CD4-positive, alpha-beta T cell (primary cell): ENCODE results near the gene SPOCD1. TPM values are rescaled to one million over a fixed set of nuclear protein-coding genes. Genes with fewer than 3 reads are reported as not detected.

Experiments used
- ATAC-seq: fragments of 200-7000 bp; cut with Tn5 transposase; one replicate; pipeline ENCODE4 v1.10.0; 2022; ENCODE audit warnings: mild to moderate bottlenecking; ENCODE audit not compliant: poor library complexity
- CTCF ChIA-PET: fragments of 350-600 bp; sonication (Branson Sonifier 250); formaldehyde crosslinking; loops from one replicate; lab custom pipeline; 2021; ENCODE audit warnings: antibody characterized with exemption, inconsistent platforms; lab: Charles Lee
- POLR2A ChIA-PET: fragments of 350-600 bp; sonication (Branson Sonifier 250); formaldehyde crosslinking; loops from one replicate; lab custom pipeline; 2021; ENCODE audit warnings: antibody characterized with exemption, inconsistent platforms; lab: Charles Lee
- DNase-seq, 14 experiments: peaks; one replicate each; pipeline ENCODE4 v3.0.0-alpha.2; 2013 to 2020; ENCODE audit warnings: mixed read lengths in 2 of 14
- H3K27ac ChIP-seq, 2 donors: one replicate each; pipeline versions ENCODE4 v1.5.1 to v1.7.0; 2013; ENCODE audit warnings: low read length in 2 of 2, low read depth in 1 of 2, mild to moderate bottlenecking in 1 of 2
- H3K27me3 ChIP-seq, 2 experiments: 1 replicate in 1 of 2; 2 replicates in 1 of 2; pipeline versions ENCODE4 v1.6.1 to v1.7.0; 2013; ENCODE audit warnings: low read length in 2 of 2, control low read depth in 1 of 2, mild to moderate bottlenecking in 1 of 2, moderate library complexity in 1 of 2; ENCODE audit not compliant: insufficient read depth in 2 of 2, control insufficient read depth in 1 of 2
- H3K36me3 ChIP-seq: one replicate; pipeline ENCODE4 v1.6.1; 2013; ENCODE audit warnings: low read length, control low read depth; ENCODE audit not compliant: insufficient read depth
- H3K4me1 ChIP-seq: one replicate; pipeline ENCODE4 v1.6.1; 2013; ENCODE audit warnings: low read length, control low read depth; ENCODE audit not compliant: insufficient read depth
- H3K4me3 ChIP-seq: one replicate; pipeline ENCODE4 v1.5.1; 2013; ENCODE audit warnings: mild to moderate bottlenecking, low read length, moderate library complexity
- H3K9me3 ChIP-seq, 2 experiments: 1 replicate in 1 of 2; 2 replicates in 1 of 2; pipeline versions ENCODE4 v1.6.1 to v1.7.0; 2013; ENCODE audit warnings: low read length in 2 of 2, mild to moderate bottlenecking in 2 of 2, control low read depth in 1 of 2, moderate library complexity in 1 of 2; ENCODE audit not compliant: control insufficient read depth in 1 of 2, insufficient read depth in 1 of 2
- H3K27ac Mint-ChIP-seq: one replicate; pipeline ENCODE4 v1.8.0; 2020; ENCODE audit warnings: mixed read lengths
- H3K27me3 Mint-ChIP-seq: one replicate; pipeline ENCODE4 v1.8.0; 2021; ENCODE audit warnings: mixed read lengths
- H3K36me3 Mint-ChIP-seq: one replicate; pipeline ENCODE4 v1.8.0; 2021; ENCODE audit warnings: low read depth, mixed read lengths
- H3K4me1 Mint-ChIP-seq: one replicate; pipeline ENCODE4 v1.8.0; 2021; ENCODE audit warnings: low read depth, mixed read lengths
- H3K4me3 Mint-ChIP-seq: one replicate; pipeline ENCODE4 v1.8.0; 2020; ENCODE audit warnings: mild to moderate bottlenecking, mixed read lengths
- H3K9me3 Mint-ChIP-seq: one replicate; pipeline ENCODE4 v1.8.0; 2020; ENCODE audit warnings: mixed read lengths
- intact Hi-C, 2 experiments: fragments of 100-400 bp; cut with DNase I in 1 of 2; cut with micrococcal nuclease in 1 of 2; formaldehyde crosslinking; loops; one replicate each; pipeline versions ENCODE4 v1.15.1 to v1.9.0; 2023 to 2025; cut with DNase I, micrococcal nuclease
- total RNA-seq, 174 experiments: library from RNA in 2 of 174; stranded (reverse) in 2 of 174; gene quantifications; one replicate each; pipeline ENCODE4 v1.2.3 and lab custom pipeline; 2021 to 2026
- TF ChIP-seq, protein P1 (sequence below): fragments of 200-600 bp; IDR thresholded peaks from one replicate; pipeline ENCODE4 v1.8.0; 2022; ENCODE audit warnings: antibody characterized with exemption, mild to moderate bottlenecking

Gene SPOCD1
- total RNA-seq, 2 experiments from 2014 or later: 0.11 to 0.27 TPM

DNA sequence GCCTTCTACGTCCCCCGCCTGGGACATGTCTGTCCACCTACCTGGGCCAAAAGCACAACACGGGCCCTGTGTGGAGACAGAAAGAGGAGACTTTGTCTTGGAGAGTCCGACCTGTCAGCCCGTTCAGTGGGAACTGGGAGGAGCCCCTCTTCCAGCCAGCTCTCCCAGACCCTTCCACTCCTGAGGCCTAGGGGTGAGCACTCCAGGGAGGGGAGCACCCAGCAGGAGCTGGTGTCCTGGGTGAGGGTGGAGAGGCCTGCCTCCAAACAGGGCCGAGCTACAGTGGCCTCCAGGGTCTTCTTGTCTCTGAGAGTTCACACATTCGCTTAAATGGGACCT lies 546 bp downstream of the SPOCD1 start:
- ATAC-seq (no peak), DNase-seq (no peak)
- Mint-ChIP-seq H3K27ac (no peak overlapping the region), H3K4me3 (no peak overlapping the region), H3K36me3 (no peaks in the 10 kb centered on the region), H3K4me1 (peaks cover 22% of the 10 kb centered on the region), H3K27me3 (no peaks in the 10 kb centered on the region), H3K9me3 (no peaks in the 10 kb centered on the region)
- no peaks in the 10 kb centered on the region for H3K27me3 ChIP-seq
- CTCF ChIA-PET: interaction anchor here (0.6 to 4.3 kb wide), 9 partner anchors 26 to 293 kb away, joined by 3 to 25 read pairs (median 4); partner anchors contain the start of genes KPNA6 and PTP4A2
- POLR2A ChIA-PET: interaction anchor here (0.8 to 1.9 kb wide), 5 partner anchors 12 to 149 kb away, joined by 4 to 5 read pairs (median 4); partner anchors contain the start of gene PTP4A2
- no peak overlapping the region for H3K4me3 ChIP-seq
- H3K27ac ChIP-seq: no peak overlapping the region
- TF ChIP-seq, protein P1, sequence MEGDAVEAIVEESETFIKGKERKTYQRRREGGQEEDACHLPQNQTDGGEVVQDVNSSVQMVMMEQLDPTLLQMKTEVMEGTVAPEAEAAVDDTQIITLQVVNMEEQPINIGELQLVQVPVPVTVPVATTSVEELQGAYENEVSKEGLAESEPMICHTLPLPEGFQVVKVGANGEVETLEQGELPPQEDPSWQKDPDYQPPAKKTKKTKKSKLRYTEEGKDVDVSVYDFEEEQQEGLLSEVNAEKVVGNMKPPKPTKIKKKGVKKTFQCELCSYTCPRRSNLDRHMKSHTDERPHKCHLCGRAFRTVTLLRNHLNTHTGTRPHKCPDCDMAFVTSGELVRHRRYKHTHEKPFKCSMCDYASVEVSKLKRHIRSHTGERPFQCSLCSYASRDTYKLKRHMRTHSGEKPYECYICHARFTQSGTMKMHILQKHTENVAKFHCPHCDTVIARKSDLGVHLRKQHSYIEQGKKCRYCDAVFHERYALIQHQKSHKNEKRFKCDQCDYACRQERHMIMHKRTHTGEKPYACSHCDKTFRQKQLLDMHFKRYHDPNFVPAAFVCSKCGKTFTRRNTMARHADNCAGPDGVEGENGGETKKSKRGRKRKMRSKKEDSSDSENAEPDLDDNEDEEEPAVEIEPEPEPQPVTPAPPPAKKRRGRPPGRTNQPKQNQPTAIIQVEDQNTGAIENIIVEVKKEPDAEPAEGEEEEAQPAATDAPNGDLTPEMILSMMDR: no peak
- no peaks in the 10 kb centered on the region for H3K9me3 ChIP-seq
- peaks cover 12% of the 10 kb centered on the region for H3K4me1 ChIP-seq
- H3K36me3 ChIP-seq: no peaks in the 10 kb centered on the region
- intact Hi-C loops: loop anchor here in 1 of 2 experiments (5.0 kb wide), 1 partner anchor 247 kb away; no protein-coding TSS in a partner anchor

DNA sequence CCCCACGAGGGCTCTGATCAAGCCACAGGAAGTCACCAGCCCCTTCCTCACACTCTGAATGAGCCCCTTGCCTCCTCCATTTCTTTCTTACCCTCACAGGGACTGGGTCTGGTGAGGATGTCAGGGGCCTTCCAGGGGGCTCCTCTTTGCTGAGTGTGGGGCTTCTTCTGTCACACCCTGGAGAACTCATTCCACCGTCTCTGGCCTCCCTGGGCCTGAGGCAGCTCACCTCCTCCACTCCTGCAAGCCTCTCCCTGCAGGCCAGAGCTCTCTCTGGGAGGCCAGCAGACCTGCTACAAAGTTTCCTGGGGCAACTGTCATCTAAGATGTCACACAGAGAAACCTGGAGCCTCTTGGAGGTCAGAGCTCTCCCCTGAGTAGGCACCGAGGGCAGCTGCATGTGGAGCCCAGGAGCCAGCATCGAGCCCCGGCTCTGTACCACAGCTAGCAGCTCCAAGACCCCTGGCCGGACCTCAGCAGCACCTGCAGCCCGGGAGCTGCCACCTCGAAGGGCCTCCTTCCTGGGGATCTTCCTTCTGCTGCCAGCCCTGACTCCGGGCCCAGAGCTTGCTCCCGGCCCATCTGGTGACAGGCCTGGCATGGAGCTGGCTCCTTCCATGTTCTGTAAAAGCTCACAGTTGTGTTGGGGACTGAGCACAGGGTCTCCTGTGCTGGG lies 1.1 kb downstream of the SPOCD1 start:
- Mint-ChIP-seq H3K4me3 (no peak overlapping the region), H3K9me3 (no peaks in the 10 kb centered on the region), H3K36me3 (no peaks in the 10 kb centered on the region), H3K4me1 (peaks cover 22% of the 10 kb centered on the region), H3K27me3 (no peaks in the 10 kb centered on the region), H3K27ac (no peak overlapping the region)
- intact Hi-C loops: loop anchor here in 1 of 2 experiments (5.0 kb wide), 1 partner anchor 248 kb away; no protein-coding TSS in a partner anchor
- Histone ChIP-seq H3K27ac (no peak overlapping the region), H3K9me3 (no peaks in the 10 kb centered on the region), H3K36me3 (no peaks in the 10 kb centered on the region), H3K27me3 (no peaks in the 10 kb centered on the region), H3K4me1 (peaks cover 12% of the 10 kb centered on the region), H3K4me3 (no peak overlapping the region)
- ATAC-seq (no peak), DNase-seq (no peak)
- ChIA-PET CTCF (interaction anchor here (1.5 to 4.3 kb wide), 2 partner anchors 141 to 149 kb away, joined by 5 to 25 read pairs; no protein-coding TSS in a partner anchor), POLR2A (interaction anchor here (0.6 to 1.9 kb wide), 3 partner anchors 12 to 150 kb away, joined by 4 to 6 read pairs (median 5); no protein-coding TSS in a partner anchor)
- TF ChIP-seq, protein P1: no peak

DNA sequence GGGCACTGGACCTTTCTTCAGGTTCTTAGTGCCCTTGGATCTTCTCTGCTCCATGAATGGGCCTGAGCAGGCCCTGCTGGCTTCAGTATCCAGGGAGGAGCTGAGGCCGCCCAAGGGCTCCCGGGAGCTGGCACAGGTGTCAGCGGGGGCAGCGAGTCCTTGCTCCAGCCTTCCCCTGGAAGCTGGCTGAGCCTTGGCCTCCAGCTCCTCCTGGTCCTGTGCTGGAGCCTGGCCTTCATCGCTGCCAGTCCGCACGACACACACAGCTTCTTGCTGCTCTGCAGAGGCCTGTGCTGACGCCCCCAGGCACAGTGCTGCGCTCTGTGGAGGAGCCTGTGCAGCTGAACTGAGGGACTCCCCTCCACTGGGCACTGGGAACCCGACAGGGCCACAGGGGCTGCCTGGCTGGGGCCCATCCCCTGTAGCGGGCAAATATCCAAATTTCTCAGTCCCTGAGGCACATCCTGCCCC lies 1.7 kb downstream of the SPOCD1 start:
- ATAC-seq (no peak), DNase-seq (no peak)
- no peaks in the 10 kb centered on the region for H3K36me3 ChIP-seq
- peaks cover 12% of the 10 kb centered on the region for H3K4me1 ChIP-seq
- intact Hi-C loops: no loop called here
- Mint-ChIP-seq H3K27ac (no peak overlapping the region), H3K4me1 (peaks cover 22% of the 10 kb centered on the region), H3K4me3 (no peak overlapping the region), H3K9me3 (no peaks in the 10 kb centered on the region), H3K27me3 (no peaks in the 10 kb centered on the region), H3K36me3 (no peaks in the 10 kb centered on the region)
- no peak overlapping the region for H3K4me3 ChIP-seq
- TF ChIP-seq, protein P1: no peak
- H3K27ac ChIP-seq: no peak overlapping the region
- no peaks in the 10 kb centered on the region for H3K27me3 ChIP-seq
- ChIA-PET CTCF (interaction anchor here (1.3 to 1.4 kb wide), 2 partner anchors 150 to 189 kb away, joined by 3 to 9 read pairs; no protein-coding TSS in a partner anchor), POLR2A (interaction anchor here (1.1 to 1.9 kb wide), 2 partner anchors 13 to 150 kb away, joined by 4 to 5 read pairs; no protein-coding TSS in a partner anchor)
- no peaks in the 10 kb centered on the region for H3K9me3 ChIP-seq
